ENCODE measurements around the gene CTAGE9. TPM values are rescaled to one million over a fixed set of nuclear protein-coding genes. Genes with fewer than 3 reads are reported as not detected.
"Not testable (repeated sequence)": the region's sequence is repeated elsewhere in the genome, so short reads cannot be mapped to it uniquely, and the experiment has no call there.

CTAGE9 gene
- total RNA-seq, 2 experiments from 2014 or later = not detected

DNA sequence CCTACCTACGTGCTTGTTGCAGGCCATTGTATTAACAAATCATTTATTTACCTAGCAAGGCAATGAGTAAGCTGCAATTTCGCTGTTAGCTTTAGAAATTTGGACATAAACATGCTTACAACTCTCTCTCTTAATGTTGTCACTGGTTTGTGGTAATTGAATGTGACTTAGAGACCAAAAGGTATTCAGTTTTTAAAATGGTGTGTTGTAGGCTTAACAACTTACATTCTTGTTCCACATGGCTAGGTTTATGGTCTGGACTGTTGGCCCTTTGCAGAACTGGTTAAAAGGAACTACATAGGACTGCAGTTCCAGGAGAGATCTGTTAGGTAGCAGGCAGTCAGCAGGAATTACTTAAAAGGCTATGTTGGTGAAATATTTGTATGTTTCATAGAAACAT is 10.3 kb upstream of the CTAGE9 start:
- Histone ChIP-seq H3K27ac (ENCODE audit: low read depth, low read length, poor library complexity, severe bottlenecking) (no peak overlapping the region), H2AFZ (ENCODE audit: low read length) (no peak overlapping the region), H3K9me2 (ENCODE audit: insufficient read depth, low read length) (no peaks in the 10 kb centered on the region), H4K20me1 (ENCODE audit: insufficient read depth, low read length) (no peaks in the 10 kb centered on the region), H3K4me2 (ENCODE audit: low read length) (no peak overlapping the region), H3K79me2 (ENCODE audit: insufficient read depth, low read depth, low read length) (no peaks in the 10 kb centered on the region), H3K4me1 (ENCODE audit: insufficient read depth, low read length, poor library complexity, severe bottlenecking) (no peaks in the 10 kb centered on the region), H3K9me3 (ENCODE audit: low read length) (no peaks in the 10 kb centered on the region), H3K4me3 (ENCODE audit: low read depth, low read length, poor library complexity, severe bottlenecking) (no peak overlapping the region), H3K36me3 (ENCODE audit: insufficient read depth, low read length) (no peaks in the 10 kb centered on the region)
- CTCF ChIA-PET (ENCODE audit: unreplicated experiment) = no interaction called here
- no TSS peak for BruUV-seq (replicated peaks)
- TF ChIP-seq, protein P1, sequence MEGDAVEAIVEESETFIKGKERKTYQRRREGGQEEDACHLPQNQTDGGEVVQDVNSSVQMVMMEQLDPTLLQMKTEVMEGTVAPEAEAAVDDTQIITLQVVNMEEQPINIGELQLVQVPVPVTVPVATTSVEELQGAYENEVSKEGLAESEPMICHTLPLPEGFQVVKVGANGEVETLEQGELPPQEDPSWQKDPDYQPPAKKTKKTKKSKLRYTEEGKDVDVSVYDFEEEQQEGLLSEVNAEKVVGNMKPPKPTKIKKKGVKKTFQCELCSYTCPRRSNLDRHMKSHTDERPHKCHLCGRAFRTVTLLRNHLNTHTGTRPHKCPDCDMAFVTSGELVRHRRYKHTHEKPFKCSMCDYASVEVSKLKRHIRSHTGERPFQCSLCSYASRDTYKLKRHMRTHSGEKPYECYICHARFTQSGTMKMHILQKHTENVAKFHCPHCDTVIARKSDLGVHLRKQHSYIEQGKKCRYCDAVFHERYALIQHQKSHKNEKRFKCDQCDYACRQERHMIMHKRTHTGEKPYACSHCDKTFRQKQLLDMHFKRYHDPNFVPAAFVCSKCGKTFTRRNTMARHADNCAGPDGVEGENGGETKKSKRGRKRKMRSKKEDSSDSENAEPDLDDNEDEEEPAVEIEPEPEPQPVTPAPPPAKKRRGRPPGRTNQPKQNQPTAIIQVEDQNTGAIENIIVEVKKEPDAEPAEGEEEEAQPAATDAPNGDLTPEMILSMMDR (conservative IDR thresholded peaks at IDR 0.05; ENCODE audit: low read length) = no peak
- TF ChIP-seq EZH2phosphoT487 (IDR thresholded peaks at IDR 0.05; ENCODE audit: borderline replicate concordance, low read depth, low read length) = no peak
- DNase-seq (ENCODE audit: low spot score) = no peak
- POLR2A ChIA-PET = interaction anchor here (0.9 to 2.0 kb wide), 3 partner anchors 11 to 33 kb away, joined by 3 to 8 read pairs (median 5); no protein-coding TSS in a partner anchor
- intact Hi-C loops (cut with micrococcal nuclease; ENCODE audit: unreplicated experiment) = no loop called here

DNA sequence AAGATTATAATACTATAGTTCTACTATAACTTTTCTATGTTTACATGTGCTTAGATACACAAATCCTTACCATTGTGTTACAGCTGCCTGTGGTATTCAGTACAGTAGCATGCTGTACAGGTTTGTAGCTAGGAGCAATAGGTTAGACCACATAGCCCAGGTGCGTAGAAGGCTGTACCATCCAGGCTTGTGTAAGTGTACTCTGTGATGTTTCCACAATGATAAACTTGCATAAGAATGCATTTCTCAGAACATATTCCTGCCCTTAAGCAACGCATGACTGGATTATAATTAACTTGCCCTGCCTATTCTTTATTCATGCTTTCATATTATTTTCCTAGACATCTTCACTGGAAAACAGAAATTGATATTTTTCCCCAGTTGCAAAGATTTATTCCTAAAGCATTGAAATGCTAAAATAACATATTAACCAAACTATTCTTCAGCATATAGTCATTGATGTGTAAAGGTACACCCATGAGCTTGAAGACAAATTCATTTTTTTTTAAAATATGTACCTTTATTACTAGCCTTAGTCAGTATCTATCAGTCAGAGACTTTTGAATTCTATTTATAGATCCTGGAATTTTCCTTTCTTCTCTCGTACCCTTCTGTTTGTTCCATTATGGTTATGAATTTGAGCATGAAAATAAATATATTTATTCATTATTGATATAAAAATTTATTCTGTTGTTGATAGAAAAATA is 7.2 kb upstream of the CTAGE9 start:
- Histone ChIP-seq H3K9me2 (ENCODE audit: insufficient read depth, low read length) (no peaks in the 10 kb centered on the region), H3K27ac (ENCODE audit: low read depth, low read length, poor library complexity, severe bottlenecking) (no peak overlapping the region), H3K4me1 (ENCODE audit: insufficient read depth, low read length, poor library complexity, severe bottlenecking) (no peaks in the 10 kb centered on the region), H4K20me1 (ENCODE audit: insufficient read depth, low read length) (no peaks in the 10 kb centered on the region), H3K79me2 (ENCODE audit: insufficient read depth, low read depth, low read length) (no peaks in the 10 kb centered on the region), H3K4me3 (ENCODE audit: low read depth, low read length, poor library complexity, severe bottlenecking) (no peak overlapping the region), H3K36me3 (ENCODE audit: insufficient read depth, low read length) (no peaks in the 10 kb centered on the region), H3K9me3 (ENCODE audit: low read length) (no peaks in the 10 kb centered on the region), H2AFZ (ENCODE audit: low read length) (no peak overlapping the region), H3K4me2 (ENCODE audit: low read length) (no peak overlapping the region)
- intact Hi-C loops (cut with micrococcal nuclease; ENCODE audit: unreplicated experiment) = no loop called here
- no TSS peak for BruUV-seq (replicated peaks)
- DNase-seq (ENCODE audit: low spot score) = no peak
- no peak for TF ChIP-seq EZH2phosphoT487 (IDR thresholded peaks at IDR 0.05; ENCODE audit: borderline replicate concordance, low read depth, low read length)
- TF ChIP-seq, protein P1 (conservative IDR thresholded peaks at IDR 0.05; ENCODE audit: low read length) = no peak
- ChIA-PET POLR2A (interaction anchor here (0.7 to 2.3 kb wide), 2 partner anchors 10 to 477 kb away, joined by 4 to 11 read pairs; no protein-coding TSS in a partner anchor), CTCF (ENCODE audit: unreplicated experiment) (interaction anchor here (0.5 kb wide), 1 partner anchor 42 kb away, joined by 3 read pairs; no protein-coding TSS in a partner anchor)

DNA sequence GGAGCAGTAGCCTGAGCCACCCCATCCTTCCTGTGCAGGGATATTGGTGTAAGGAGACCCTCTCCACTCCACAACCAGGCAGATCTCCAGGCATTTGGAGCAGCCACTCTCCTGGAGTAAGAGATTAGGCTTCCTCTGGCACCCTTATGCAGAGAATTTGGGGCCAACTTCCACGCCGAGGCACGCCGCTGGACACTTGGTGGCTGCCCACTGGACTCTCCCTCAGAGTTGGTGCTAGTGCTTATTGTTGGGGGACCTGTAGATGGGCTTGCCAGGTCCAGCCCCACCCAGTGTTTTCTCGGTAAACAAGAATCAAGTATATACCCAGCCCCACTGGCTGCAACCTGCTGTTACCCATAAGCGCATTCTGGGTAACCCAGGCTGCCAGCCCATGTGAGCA is 4.8 kb upstream of the CTAGE9 start:
- H3K79me2 ChIP-seq (ENCODE audit: insufficient read depth, low read depth, low read length); H3K27ac ChIP-seq (ENCODE audit: low read depth, low read length, poor library complexity, severe bottlenecking); H3K4me2 ChIP-seq (ENCODE audit: low read length); intact Hi-C loops (cut with micrococcal nuclease; ENCODE audit: unreplicated experiment); H3K9me3 ChIP-seq (ENCODE audit: low read length); CTCF ChIA-PET (ENCODE audit: unreplicated experiment); H3K4me3 ChIP-seq (ENCODE audit: low read depth, low read length, poor library complexity, severe bottlenecking); H3K4me1 ChIP-seq (ENCODE audit: insufficient read depth, low read length, poor library complexity, severe bottlenecking); H4K20me1 ChIP-seq (ENCODE audit: insufficient read depth, low read length); H2AFZ ChIP-seq (ENCODE audit: low read length); DNase-seq (ENCODE audit: low spot score); H3K9me2 ChIP-seq (ENCODE audit: insufficient read depth, low read length); BruUV-seq (replicated peaks); H3K36me3 ChIP-seq (ENCODE audit: insufficient read depth, low read length): not testable (repeated sequence)
- POLR2A ChIA-PET = interaction anchor here (2.3 kb wide), 1 partner anchor 13 kb away, joined by 11 read pairs; no protein-coding TSS in a partner anchor

DNA sequence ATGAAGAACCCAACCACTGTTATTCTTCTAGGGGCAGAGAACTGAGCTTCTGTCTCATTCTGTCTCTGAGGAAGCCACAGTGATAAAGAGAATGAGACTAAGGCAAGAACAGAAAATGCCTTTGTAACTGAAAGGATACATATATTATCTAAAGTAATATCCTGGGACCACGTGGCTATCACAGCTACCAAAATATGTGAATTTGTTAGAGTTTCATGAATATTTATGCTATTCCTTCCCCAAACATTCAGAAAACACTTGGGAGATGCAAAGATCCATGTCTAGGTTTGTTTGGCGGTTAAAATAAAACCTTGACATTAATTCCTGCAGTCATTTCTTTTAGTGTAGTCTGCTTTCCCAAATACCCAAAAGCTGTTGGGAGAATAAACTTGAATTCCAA is 6.9 kb downstream of the CTAGE9 start:
- H4K20me1 ChIP-seq (ENCODE audit: insufficient read depth, low read length); BruUV-seq (replicated peaks); H3K27ac ChIP-seq (ENCODE audit: low read depth, low read length, poor library complexity, severe bottlenecking); H3K79me2 ChIP-seq (ENCODE audit: insufficient read depth, low read depth, low read length); H3K9me2 ChIP-seq (ENCODE audit: insufficient read depth, low read length); POLR2A ChIA-PET; H3K4me2 ChIP-seq (ENCODE audit: low read length); DNase-seq (ENCODE audit: low spot score); H3K36me3 ChIP-seq (ENCODE audit: insufficient read depth, low read length); CTCF ChIA-PET (ENCODE audit: unreplicated experiment); H3K4me3 ChIP-seq (ENCODE audit: low read depth, low read length, poor library complexity, severe bottlenecking); H3K4me1 ChIP-seq (ENCODE audit: insufficient read depth, low read length, poor library complexity, severe bottlenecking); H2AFZ ChIP-seq (ENCODE audit: low read length); H3K9me3 ChIP-seq (ENCODE audit: low read length); intact Hi-C loops (cut with micrococcal nuclease; ENCODE audit: unreplicated experiment): not testable (repeated sequence)

DNA sequence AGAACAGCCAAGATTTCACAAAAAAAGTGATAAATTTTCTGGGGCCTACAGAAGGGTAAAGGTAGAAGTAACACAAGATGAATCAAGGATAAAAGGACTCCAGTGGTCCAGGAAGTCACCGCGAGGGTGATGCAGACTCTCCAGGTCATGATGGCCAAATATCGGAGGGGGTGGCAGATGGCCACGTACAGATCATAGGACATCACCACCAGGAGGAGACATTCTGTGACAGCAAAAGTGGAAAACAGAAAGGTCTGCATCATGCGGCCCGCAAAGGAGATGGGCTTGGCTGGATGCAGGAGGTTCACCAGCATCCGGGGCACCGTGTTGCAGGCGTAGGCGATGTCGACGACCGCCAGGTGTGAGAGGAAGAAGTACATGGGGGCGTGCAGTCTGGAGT is 10.0 kb downstream of the CTAGE9 start:
- H3K4me1 ChIP-seq (ENCODE audit: insufficient read depth, low read length, poor library complexity, severe bottlenecking); H3K79me2 ChIP-seq (ENCODE audit: insufficient read depth, low read depth, low read length); BruUV-seq (replicated peaks); POLR2A ChIA-PET; H3K4me3 ChIP-seq (ENCODE audit: low read depth, low read length, poor library complexity, severe bottlenecking); DNase-seq (ENCODE audit: low spot score); CTCF ChIA-PET (ENCODE audit: unreplicated experiment); H3K9me3 ChIP-seq (ENCODE audit: low read length); H4K20me1 ChIP-seq (ENCODE audit: insufficient read depth, low read length); H2AFZ ChIP-seq (ENCODE audit: low read length); H3K27ac ChIP-seq (ENCODE audit: low read depth, low read length, poor library complexity, severe bottlenecking); intact Hi-C loops (cut with micrococcal nuclease; ENCODE audit: unreplicated experiment); H3K9me2 ChIP-seq (ENCODE audit: insufficient read depth, low read length); H3K36me3 ChIP-seq (ENCODE audit: insufficient read depth, low read length); H3K4me2 ChIP-seq (ENCODE audit: low read length): not testable (repeated sequence)
